Measurements from ENCODE around the gene TRIM59. TPM values are rescaled to one million over a fixed set of nuclear protein-coding genes. Genes with fewer than 3 reads are reported as not detected.
A peak's percentile ranks its signal among the peaks of the same experiment; 100 is the strongest.

TRIM59 gene
- total and polyA plus RNA-seq, 2 donors (not counting 1 experiment from before 2014, with no cell fraction given), result 13.6 to 31.2 TPM

- no peak overlapping the region for H2AFZ ChIP-seq (ENCODE audit: low read length)
- H3K9ac ChIP-seq (ENCODE audit: insufficient read depth, low read length), result no peak overlapping the region
- H3K27ac ChIP-seq (ENCODE audit: insufficient read depth, low read length), result no peak overlapping the region
- peaks cover 21% of the 10 kb centered on the region for H3K4me1 ChIP-seq (ENCODE audit: control insufficient read depth, extremely low read depth, insufficient read depth, low read length)
- no peaks in the 10 kb centered on the region for H3K9me3 ChIP-seq (ENCODE audit: control insufficient read depth, insufficient read depth, low read depth, low read length)
- DNase-seq (ENCODE audit: low read depth in 2 of 2), result peak in 1 of 2 donors; percentile 81
- H3K27me3 ChIP-seq (ENCODE audit: control insufficient read depth, insufficient read depth, low read length), result no peaks in the 10 kb centered on the region
- H3K79me2 ChIP-seq (ENCODE audit: control insufficient read depth, insufficient read depth, low read length), result no peaks in the 10 kb centered on the region
- no peak overlapping the region for H3K4me2 ChIP-seq (ENCODE audit: extremely low read depth, insufficient read depth, low read length)
- TF ChIP-seq CTCF (conservative IDR thresholded peaks at IDR 0.05 in 1 of 2, IDR thresholded peaks at IDR 0.05 in 1 of 2; ENCODE audit: low read depth in 1 of 2, low read length in 2 of 2) (no peak), EZH2 (IDR thresholded peaks at IDR 0.05; ENCODE audit: low read length, missing control alignments) (no peak)
- H4K20me1 ChIP-seq (ENCODE audit: control insufficient read depth, extremely low read depth, insufficient read depth, low read length), result no peaks in the 10 kb centered on the region
- H3K4me3 ChIP-seq (replicated peaks in 1 of 4; ENCODE audit: control extremely low read depth in 1 of 4, insufficient read depth in 1 of 4, low read depth in 3 of 4, low read length in 4 of 4), result no peak overlapping the region
- no peaks in the 10 kb centered on the region for H3K36me3 ChIP-seq (ENCODE audit: control insufficient read depth, insufficient read depth, low read length)
Measured at GRCh38 chr3:160477750-160478149, 28.2 kb upstream of the TRIM59 start.

- no peaks in the 10 kb centered on the region for H3K9me3 ChIP-seq (ENCODE audit: control insufficient read depth, insufficient read depth, low read depth, low read length)
- H3K9ac ChIP-seq (ENCODE audit: insufficient read depth, low read length), result no peak overlapping the region
- H2AFZ ChIP-seq (ENCODE audit: low read length), result no peak overlapping the region
- H3K4me3 ChIP-seq (replicated peaks in 1 of 4; ENCODE audit: control extremely low read depth in 1 of 4, insufficient read depth in 1 of 4, low read depth in 3 of 4, low read length in 4 of 4), result no peak overlapping the region
- H3K79me2 ChIP-seq (ENCODE audit: control insufficient read depth, insufficient read depth, low read length), result no peaks in the 10 kb centered on the region
- H3K27me3 ChIP-seq (ENCODE audit: control insufficient read depth, insufficient read depth, low read length), result no peaks in the 10 kb centered on the region
- H3K4me1 ChIP-seq (ENCODE audit: control insufficient read depth, extremely low read depth, insufficient read depth, low read length), result peaks cover 21% of the 10 kb centered on the region
- DNase-seq (ENCODE audit: low read depth in 2 of 2), result peak in 1 of 2 donors; percentile 19
- TF ChIP-seq CTCF (conservative IDR thresholded peaks at IDR 0.05 in 1 of 2, IDR thresholded peaks at IDR 0.05 in 1 of 2; ENCODE audit: low read depth in 1 of 2, low read length in 2 of 2) (no peak), EZH2 (IDR thresholded peaks at IDR 0.05; ENCODE audit: low read length, missing control alignments) (no peak)
- no peak overlapping the region for H3K27ac ChIP-seq (ENCODE audit: insufficient read depth, low read length)
- H3K36me3 ChIP-seq (ENCODE audit: control insufficient read depth, insufficient read depth, low read length), result no peaks in the 10 kb centered on the region
- H3K4me2 ChIP-seq (ENCODE audit: extremely low read depth, insufficient read depth, low read length), result no peak overlapping the region
- H4K20me1 ChIP-seq (ENCODE audit: control insufficient read depth, extremely low read depth, insufficient read depth, low read length), result no peaks in the 10 kb centered on the region
Measured at GRCh38 chr3:160475884-160476283, 26.3 kb upstream of the TRIM59 start.

- H3K4me1 ChIP-seq (ENCODE audit: control insufficient read depth, extremely low read depth, insufficient read depth, low read length), result peaks cover 21% of the 10 kb centered on the region
- no peaks in the 10 kb centered on the region for H3K36me3 ChIP-seq (ENCODE audit: control insufficient read depth, insufficient read depth, low read length)
- no peaks in the 10 kb centered on the region for H4K20me1 ChIP-seq (ENCODE audit: control insufficient read depth, extremely low read depth, insufficient read depth, low read length)
- H3K27me3 ChIP-seq (ENCODE audit: control insufficient read depth, insufficient read depth, low read length), result no peaks in the 10 kb centered on the region
- no peak overlapping the region for H3K9ac ChIP-seq (ENCODE audit: insufficient read depth, low read length)
- H3K79me2 ChIP-seq (ENCODE audit: control insufficient read depth, insufficient read depth, low read length), result no peaks in the 10 kb centered on the region
- no peak overlapping the region for H2AFZ ChIP-seq (ENCODE audit: low read length)
- H3K4me3 ChIP-seq (replicated peaks in 1 of 4; ENCODE audit: control extremely low read depth in 1 of 4, insufficient read depth in 1 of 4, low read depth in 3 of 4, low read length in 4 of 4), result no peak overlapping the region
- H3K4me2 ChIP-seq (ENCODE audit: extremely low read depth, insufficient read depth, low read length), result no peak overlapping the region
- no peak for DNase-seq (ENCODE audit: low read depth in 2 of 2)
- TF ChIP-seq CTCF (conservative IDR thresholded peaks at IDR 0.05 in 1 of 2, IDR thresholded peaks at IDR 0.05 in 1 of 2; ENCODE audit: low read depth in 1 of 2, low read length in 2 of 2), result no peak
- TF ChIP-seq EZH2 (IDR thresholded peaks at IDR 0.05; ENCODE audit: low read length, missing control alignments), result no peak
- H3K9me3 ChIP-seq (ENCODE audit: control insufficient read depth, insufficient read depth, low read depth, low read length), result no peaks in the 10 kb centered on the region
- H3K27ac ChIP-seq (ENCODE audit: insufficient read depth, low read length), result no peak overlapping the region
Measured at GRCh38 chr3:160475153-160475552, 25.6 kb upstream of the TRIM59 start.
